K562 (cell line): ENCODE data around the gene CRYBG1. TPM values are rescaled to one million over a fixed set of nuclear protein-coding genes. Genes with fewer than 3 reads are reported as not detected.

Experiments
- FOS ChIP-seq: IDR thresholded peaks from 3 replicates; pipeline ENCODE4 v1.6.1; 2011; ENCODE audit not compliant: insufficient read length; ENCODE audit errors: extremely low read depth
- GATAD2B ChIP-seq: fragments of 450-650 bp; IDR thresholded peaks from 2 replicates; pipeline ENCODE4 v1.6.1; 2017; ENCODE audit warnings: mild to moderate bottlenecking, borderline replicate concordance
- GTF2A2 ChIP-seq: IDR thresholded peaks from 2 replicates; pipeline ENCODE4 v1.6.1; 2016; ENCODE audit warnings: mild to moderate bottlenecking, missing genetic modification characterization, missing compliant biosample characterization
- HLTF ChIP-seq: fragments of 450-650 bp; IDR thresholded peaks from 2 replicates; pipeline ENCODE4 v1.6.1; 2016
- KLF16 ChIP-seq: IDR thresholded peaks from 2 replicates; pipeline ENCODE4 v1.6.1; 2016; ENCODE audit warnings: antibody characterized with exemption
- MTA2 ChIP-seq: fragments of 450-650 bp; IDR thresholded peaks from 2 replicates; pipeline ENCODE4 v1.6.1; 2016; ENCODE audit warnings: low read depth
- RAD21 ChIP-seq, 2 experiments: fragments of 250-450 bp in 1 of 2; fragments of 450-650 bp in 1 of 2; sonication (Bioruptor Pico) in 1 of 2; formaldehyde crosslinking in 1 of 2; IDR thresholded peaks in 1 of 2; conservative IDR thresholded peaks in 1 of 2; 2 replicates each; pipeline versions ENCODE4 v1.4.0 to v1.8.0; 2020 to 2022; ENCODE audit warnings: mild to moderate bottlenecking in 2 of 2, moderate library complexity in 1 of 2
- RNF2 ChIP-seq: sonication (generic); IDR thresholded peaks from 2 replicates; pipeline ENCODE4 v1.6.1; 2016
- SRSF7 ChIP-seq: fragments of 200-400 bp; formaldehyde crosslinking; optimal IDR thresholded peaks from 2 replicates; pipeline ENCODE3; 2017; ENCODE audit warnings: mild to moderate bottlenecking, low read depth, low read length
- STAG1 ChIP-seq: sonication (generic); formaldehyde crosslinking; IDR thresholded peaks from 2 replicates; pipeline ENCODE4 v1.5.0; 2020; ENCODE audit warnings: missing genetic modification reagents, borderline replicate concordance
- TAF15 ChIP-seq: fragments of 200-400 bp; formaldehyde crosslinking; IDR thresholded peaks from 2 replicates; pipeline ENCODE4 v1.6.1; 2017; ENCODE audit warnings: mild to moderate bottlenecking, low read depth, low read length, moderate library complexity
- TRIM28 ChIP-seq: fragments of 450-650 bp; IDR thresholded peaks from 2 replicates; pipeline ENCODE4 v1.6.1; 2017
- ZNF436 ChIP-seq: fragments of 250-450, 450-650 bp; sonication (Bioruptor Pico); formaldehyde crosslinking; IDR thresholded peaks from 2 replicates; pipeline ENCODE4 v1.7.0; 2020; ENCODE audit warnings: mild to moderate bottlenecking
- ZNF57 ChIP-seq: fragments of 450-650 bp; formaldehyde crosslinking; IDR thresholded peaks from 2 replicates; pipeline ENCODE4 v1.4.0; 2020; ENCODE audit warnings: mild to moderate bottlenecking, moderate library complexity
- polyA plus RNA-seq, 8 experiments: library from polyadenylated mRNA; depleted of rRNA in 4 of 8; stranded (reverse) in 5 of 8; unstranded in 3 of 8; fragments of >200 nt; fragmentation: Nextera tagmentation in 2 of 8; fragmentation: Illumina TruSeq in 1 of 8; extraction: Ambion mirVana in 2 of 8; extraction: Trizol in 1 of 8; gene quantifications; 2 replicates each; pipeline versions ENCODE4 v1.2.1 to v1.2.3, GENCODE V29; 2011 to 2014; ENCODE audit warnings: inconsistent platforms in 1 of 8, missing spikeins in 1 of 8
- total RNA-seq, 7 experiments: library from RNA; depleted of rRNA in 6 of 7; stranded (reverse); fragments of >200 nt in 6 of 7; fragmentation: Illumina TruSeq in 2 of 7; extraction: Trizol in 2 of 7; gene quantifications; 2 replicates each; pipeline versions ENCODE4 v1.2.1 to v1.2.3, GENCODE V29; 2011 to 2021; ENCODE audit warnings: low replicate concordance in 1 of 7
- TF ChIP-seq, protein P1 (sequence below): sonication (generic); formaldehyde crosslinking; IDR thresholded peaks from 2 replicates; pipeline ENCODE4 v1.8.0; 2022; ENCODE audit warnings: missing genetic modification reagents, mild to moderate bottlenecking, borderline replicate concordance
- TF ChIP-seq, protein P2 (sequence below): fragments of 250-450 bp; sonication (Bioruptor Pico); IDR thresholded peaks from 2 replicates; pipeline ENCODE4 v1.4.0; 2020; ENCODE audit warnings: mild to moderate bottlenecking
- TF ChIP-seq, protein P3 (sequence below): fragments of 250-450 bp; sonication (Bioruptor Pico); IDR thresholded peaks from 2 replicates; pipeline ENCODE4 v1.8.0; 2021; ENCODE audit warnings: mild to moderate bottlenecking, moderate library complexity
- TF ChIP-seq, protein P4 (sequence below), 2 experiments: fragments of 450-650 bp in 1 of 2; IDR thresholded peaks; 2 replicates each; pipeline ENCODE4 v1.6.1; 2011 to 2017; ENCODE audit warnings: low read depth in 2 of 2, antibody characterized with exemption in 1 of 2, borderline replicate concordance in 1 of 2, low read length in 1 of 2, mild to moderate bottlenecking in 1 of 2, mixed read lengths in 1 of 2; ENCODE audit not compliant: control insufficient read depth in 1 of 2
- TF ChIP-seq, protein P5 (sequence below): sonication (generic); formaldehyde crosslinking; IDR thresholded peaks from 2 replicates; pipeline ENCODE4 v1.8.1; 2023; ENCODE audit warnings: mild to moderate bottlenecking, missing genetic modification reagents

Gene CRYBG1
- total and polyA plus RNA-seq, 9 of the 15 experiments (the other 6 are each of a cell fraction or from before 2014, with no cell fraction given), result 0.07 to 0.47 (median 0.11) TPM

DNA sequence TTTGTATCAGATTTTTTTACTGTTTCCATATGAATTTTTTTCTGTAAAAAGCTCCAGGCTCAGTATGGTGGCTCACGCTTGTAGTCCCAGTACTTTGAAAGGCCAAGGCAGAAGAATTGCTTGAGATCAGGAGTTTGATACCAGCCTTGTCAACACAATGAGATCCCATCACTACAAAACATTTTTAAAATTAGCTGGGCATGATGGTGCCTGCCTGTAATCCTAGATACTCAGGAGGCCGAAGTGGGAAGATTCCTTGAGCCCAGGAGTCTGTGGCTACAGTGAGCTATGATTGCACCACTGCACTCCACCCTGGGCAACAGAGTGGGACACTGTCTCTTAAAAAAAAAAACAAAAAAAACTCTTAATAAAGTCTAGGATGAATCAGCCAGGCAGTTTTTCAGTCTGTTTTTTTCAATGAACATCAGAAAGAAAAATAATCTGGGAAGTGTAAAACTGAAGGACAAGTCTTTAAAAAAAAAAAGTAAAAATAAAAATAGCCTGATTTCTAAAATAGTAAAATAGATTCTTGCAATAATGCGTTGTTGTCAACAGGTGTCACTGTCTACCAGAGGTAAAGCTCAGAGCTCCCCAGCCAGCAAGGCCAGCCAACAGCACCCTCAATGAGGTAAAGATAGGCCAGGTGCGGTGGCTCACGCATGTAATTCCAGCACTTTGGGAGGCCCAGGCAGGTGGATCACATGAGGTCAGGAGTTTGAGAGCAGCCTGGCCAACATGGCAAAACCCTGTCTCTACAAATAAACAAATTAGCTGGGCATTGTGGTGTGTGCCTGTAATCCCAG, 25.7 kb upstream of the CRYBG1 start (continued):
- TF ChIP-seq, protein P1, sequence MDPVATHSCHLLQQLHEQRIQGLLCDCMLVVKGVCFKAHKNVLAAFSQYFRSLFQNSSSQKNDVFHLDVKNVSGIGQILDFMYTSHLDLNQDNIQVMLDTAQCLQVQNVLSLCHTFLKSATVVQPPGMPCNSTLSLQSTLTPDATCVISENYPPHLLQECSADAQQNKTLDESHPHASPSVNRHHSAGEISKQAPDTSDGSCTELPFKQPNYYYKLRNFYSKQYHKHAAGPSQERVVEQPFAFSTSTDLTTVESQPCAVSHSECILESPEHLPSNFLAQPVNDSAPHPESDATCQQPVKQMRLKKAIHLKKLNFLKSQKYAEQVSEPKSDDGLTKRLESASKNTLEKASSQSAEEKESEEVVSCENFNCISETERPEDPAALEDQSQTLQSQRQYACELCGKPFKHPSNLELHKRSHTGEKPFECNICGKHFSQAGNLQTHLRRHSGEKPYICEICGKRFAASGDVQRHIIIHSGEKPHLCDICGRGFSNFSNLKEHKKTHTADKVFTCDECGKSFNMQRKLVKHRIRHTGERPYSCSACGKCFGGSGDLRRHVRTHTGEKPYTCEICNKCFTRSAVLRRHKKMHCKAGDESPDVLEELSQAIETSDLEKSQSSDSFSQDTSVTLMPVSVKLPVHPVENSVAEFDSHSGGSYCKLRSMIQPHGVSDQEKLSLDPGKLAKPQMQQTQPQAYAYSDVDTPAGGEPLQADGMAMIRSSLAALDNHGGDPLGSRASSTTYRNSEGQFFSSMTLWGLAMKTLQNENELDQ (CRISPR knock-in tag), result no peak
- TF ChIP-seq, protein P2, sequence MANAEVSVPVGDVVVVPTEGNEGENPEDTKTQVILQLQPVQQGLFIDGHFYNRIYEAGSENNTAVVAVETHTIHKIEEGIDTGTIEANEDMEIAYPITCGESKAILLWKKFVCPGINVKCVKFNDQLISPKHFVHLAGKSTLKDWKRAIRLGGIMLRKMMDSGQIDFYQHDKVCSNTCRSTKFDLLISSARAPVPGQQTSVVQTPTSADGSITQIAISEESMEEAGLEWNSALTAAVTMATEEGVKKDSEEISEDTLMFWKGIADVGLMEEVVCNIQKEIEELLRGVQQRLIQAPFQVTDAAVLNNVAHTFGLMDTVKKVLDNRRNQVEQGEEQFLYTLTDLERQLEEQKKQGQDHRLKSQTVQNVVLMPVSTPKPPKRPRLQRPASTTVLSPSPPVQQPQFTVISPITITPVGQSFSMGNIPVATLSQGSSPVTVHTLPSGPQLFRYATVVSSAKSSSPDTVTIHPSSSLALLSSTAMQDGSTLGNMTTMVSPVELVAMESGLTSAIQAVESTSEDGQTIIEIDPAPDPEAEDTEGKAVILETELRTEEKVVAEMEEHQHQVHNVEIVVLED (CRISPR knock-in tag), result no peak
- TF ChIP-seq GTF2A2 (tag) (no peak), RAD21 (CRISPR knock-in tag; conservative IDR thresholded peaks at IDR 0.05 in 1 of 2, IDR thresholded peaks at IDR 0.05 in 1 of 2) (peak; percentile 50 to 64), SRSF7 (no peak), TRIM28 (no peak), KLF16 (0 out of 2 replicates have a peak, but pooled peaks have one; percentile 26), RNF2 (no peak), ZNF57 (no peak), STAG1 (CRISPR knock-in tag) (no peak), FOS (no peak), HLTF (no peak), TAF15 (no peak), MTA2 (no peak), ZNF436 (no peak), GATAD2B (no peak)
- TF ChIP-seq, protein P3, sequence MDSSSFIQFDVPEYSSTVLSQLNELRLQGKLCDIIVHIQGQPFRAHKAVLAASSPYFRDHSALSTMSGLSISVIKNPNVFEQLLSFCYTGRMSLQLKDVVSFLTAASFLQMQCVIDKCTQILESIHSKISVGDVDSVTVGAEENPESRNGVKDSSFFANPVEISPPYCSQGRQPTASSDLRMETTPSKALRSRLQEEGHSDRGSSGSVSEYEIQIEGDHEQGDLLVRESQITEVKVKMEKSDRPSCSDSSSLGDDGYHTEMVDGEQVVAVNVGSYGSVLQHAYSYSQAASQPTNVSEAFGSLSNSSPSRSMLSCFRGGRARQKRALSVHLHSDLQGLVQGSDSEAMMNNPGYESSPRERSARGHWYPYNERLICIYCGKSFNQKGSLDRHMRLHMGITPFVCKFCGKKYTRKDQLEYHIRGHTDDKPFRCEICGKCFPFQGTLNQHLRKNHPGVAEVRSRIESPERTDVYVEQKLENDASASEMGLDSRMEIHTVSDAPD (CRISPR knock-in tag), result no peak
- TF ChIP-seq, protein P4, sequence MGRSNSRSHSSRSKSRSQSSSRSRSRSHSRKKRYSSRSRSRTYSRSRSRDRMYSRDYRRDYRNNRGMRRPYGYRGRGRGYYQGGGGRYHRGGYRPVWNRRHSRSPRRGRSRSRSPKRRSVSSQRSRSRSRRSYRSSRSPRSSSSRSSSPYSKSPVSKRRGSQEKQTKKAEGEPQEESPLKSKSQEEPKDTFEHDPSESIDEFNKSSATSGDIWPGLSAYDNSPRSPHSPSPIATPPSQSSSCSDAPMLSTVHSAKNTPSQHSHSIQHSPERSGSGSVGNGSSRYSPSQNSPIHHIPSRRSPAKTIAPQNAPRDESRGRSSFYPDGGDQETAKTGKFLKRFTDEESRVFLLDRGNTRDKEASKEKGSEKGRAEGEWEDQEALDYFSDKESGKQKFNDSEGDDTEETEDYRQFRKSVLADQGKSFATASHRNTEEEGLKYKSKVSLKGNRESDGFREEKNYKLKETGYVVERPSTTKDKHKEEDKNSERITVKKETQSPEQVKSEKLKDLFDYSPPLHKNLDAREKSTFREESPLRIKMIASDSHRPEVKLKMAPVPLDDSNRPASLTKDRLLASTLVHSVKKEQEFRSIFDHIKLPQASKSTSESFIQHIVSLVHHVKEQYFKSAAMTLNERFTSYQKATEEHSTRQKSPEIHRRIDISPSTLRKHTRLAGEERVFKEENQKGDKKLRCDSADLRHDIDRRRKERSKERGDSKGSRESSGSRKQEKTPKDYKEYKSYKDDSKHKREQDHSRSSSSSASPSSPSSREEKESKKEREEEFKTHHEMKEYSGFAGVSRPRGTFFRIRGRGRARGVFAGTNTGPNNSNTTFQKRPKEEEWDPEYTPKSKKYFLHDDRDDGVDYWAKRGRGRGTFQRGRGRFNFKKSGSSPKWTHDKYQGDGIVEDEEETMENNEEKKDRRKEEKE (IDR thresholded peaks at IDR 0.05; ENCODE audit: borderline replicate concordance in 1 of 2, control insufficient read depth in 1 of 2, low read depth in 2 of 2, low read length in 1 of 2), result no peak
- TF ChIP-seq, protein P5, sequence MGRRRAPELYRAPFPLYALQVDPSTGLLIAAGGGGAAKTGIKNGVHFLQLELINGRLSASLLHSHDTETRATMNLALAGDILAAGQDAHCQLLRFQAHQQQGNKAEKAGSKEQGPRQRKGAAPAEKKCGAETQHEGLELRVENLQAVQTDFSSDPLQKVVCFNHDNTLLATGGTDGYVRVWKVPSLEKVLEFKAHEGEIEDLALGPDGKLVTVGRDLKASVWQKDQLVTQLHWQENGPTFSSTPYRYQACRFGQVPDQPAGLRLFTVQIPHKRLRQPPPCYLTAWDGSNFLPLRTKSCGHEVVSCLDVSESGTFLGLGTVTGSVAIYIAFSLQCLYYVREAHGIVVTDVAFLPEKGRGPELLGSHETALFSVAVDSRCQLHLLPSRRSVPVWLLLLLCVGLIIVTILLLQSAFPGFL (CRISPR knock-in tag), result no peak
